ENCODE measurements around the gene R3HDML. TPM values are rescaled to one million over a fixed set of nuclear protein-coding genes. Genes with fewer than 3 reads are reported as not detected.
A peak's percentile ranks its signal among the peaks of the same experiment; 100 is the strongest.

R3HDML gene
- total and polyA plus RNA-seq, 2 of the 13 experiments (the other 11 are each of a cell fraction or from before 2014, with no cell fraction given), result not detected

DNA sequence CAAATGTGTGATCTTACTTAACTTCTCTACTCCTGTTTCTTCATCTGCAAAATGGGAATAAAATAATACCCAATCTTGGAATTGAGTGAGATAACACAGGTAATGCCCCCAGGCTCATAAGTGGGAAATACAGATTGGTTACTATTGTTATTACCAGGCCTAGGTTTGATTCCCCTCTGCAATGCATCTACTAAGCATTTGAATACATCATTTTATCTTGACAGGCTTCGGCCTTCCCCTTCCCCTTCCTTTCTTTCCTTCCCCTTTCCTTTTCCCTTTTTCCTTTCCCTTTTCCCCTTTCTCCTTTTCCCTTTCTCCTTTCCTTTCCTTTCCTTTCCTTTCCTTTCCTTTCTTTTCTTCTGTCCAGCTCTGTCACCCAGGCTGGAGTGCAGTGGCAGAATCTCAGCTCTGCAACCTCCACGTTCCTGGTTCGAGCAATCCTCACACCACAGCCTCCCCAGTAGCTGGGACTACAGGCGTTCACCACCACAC is 11.4 kb downstream of the R3HDML start:
- ChIA-PET POLR2A (no interaction called here), CTCF (ENCODE audit: low intra/inter-chr PET ratio, low total read pairs) (no interaction called here)
- peaks cover 54% of the 10 kb centered on the region for H3K4me1 ChIP-seq (ENCODE audit: insufficient read depth, low read length)
- 96% methylated on average over 4 of the region's 4 CpGs for WGBS (ENCODE audit: low lambda C conversion rate)
- no peak overlapping the region for H3K4me3 ChIP-seq (replicated peaks in 1 of 3; ENCODE audit: insufficient read depth in 1 of 3, low read depth in 2 of 3, low read length in 3 of 3)
- no TSS peak for BruUV-seq (replicated peaks)
- ATAC-seq (no peak), DNase-seq (ENCODE audit: low spot score) (no peak), FAIRE-seq (no peak)
- H3K27me3 ChIP-seq (ENCODE audit: control insufficient read depth in 1 of 2, insufficient read depth in 2 of 2, low read length in 2 of 2), result no peaks in the 10 kb centered on the region
- H2AFZ ChIP-seq (ENCODE audit: low read length), result no peak overlapping the region
- intact Hi-C loops (cut with micrococcal nuclease; ENCODE audit: unreplicated experiment), result no loop called here
- H3K79me2 ChIP-seq (ENCODE audit: insufficient read depth, low read length), result no peaks in the 10 kb centered on the region
- H3K9ac ChIP-seq (ENCODE audit: insufficient read depth, low read depth, low read length), result no peak overlapping the region
- in situ Hi-C loops (cut with HindIII; ENCODE audit: extremely low pct_ligation_motif_present, low pct_unique_long_range_greater_than_20kb), result no loop called here
- H3K9me3 ChIP-seq (ENCODE audit: low read length), result no peaks in the 10 kb centered on the region
- no peak overlapping the region for H3K27ac ChIP-seq (ENCODE audit: extremely low read length, insufficient read depth, low read length)
- no peaks in the 10 kb centered on the region for H3K36me3 ChIP-seq (replicated peaks in 1 of 2; ENCODE audit: control insufficient read depth in 1 of 2, insufficient read depth in 2 of 2, low read length in 2 of 2)
- no peak overlapping the region for H3K4me2 ChIP-seq (ENCODE audit: low read depth, low read length)
- no peaks in the 10 kb centered on the region for H4K20me1 ChIP-seq (ENCODE audit: insufficient read depth, low read length)
- no peak for TF ChIP-seq HNF4A (CRISPR knock-in tag; IDR thresholded peaks at IDR 0.05)
- no peak for TF ChIP-seq SMAD3 (CRISPR knock-in tag; IDR thresholded peaks at IDR 0.05)
- 0 out of 2 replicates have a peak, but pooled peaks have one; percentile 3 for TF ChIP-seq ZFY (CRISPR knock-in tag; IDR thresholded peaks at IDR 0.05)
- TF ChIP-seq FOXK2 (IDR thresholded peaks at IDR 0.05), result peak; percentile 24; the same call in 1 of the 2 replicates
- no peak for TF ChIP-seq IKZF4 (CRISPR knock-in tag; IDR thresholded peaks at IDR 0.05; ENCODE audit: borderline replicate concordance, low read depth, not compliant biosample characterization)
- peak; percentile 57 for TF ChIP-seq HNRNPK (IDR thresholded peaks at IDR 0.05; ENCODE audit: low read depth, low read length, poor library complexity, severe bottlenecking)
- no peak for TF ChIP-seq ZMYM2 (CRISPR knock-in tag; IDR thresholded peaks at IDR 0.05)
- peak; percentile 51 for TF ChIP-seq ZNF629 (CRISPR knock-in tag; conservative IDR thresholded peaks at IDR 0.05)
- no peak for TF ChIP-seq ZNF569 (CRISPR knock-in tag; IDR thresholded peaks at IDR 0.05; ENCODE audit: borderline replicate concordance)
- TF ChIP-seq, protein P1, sequence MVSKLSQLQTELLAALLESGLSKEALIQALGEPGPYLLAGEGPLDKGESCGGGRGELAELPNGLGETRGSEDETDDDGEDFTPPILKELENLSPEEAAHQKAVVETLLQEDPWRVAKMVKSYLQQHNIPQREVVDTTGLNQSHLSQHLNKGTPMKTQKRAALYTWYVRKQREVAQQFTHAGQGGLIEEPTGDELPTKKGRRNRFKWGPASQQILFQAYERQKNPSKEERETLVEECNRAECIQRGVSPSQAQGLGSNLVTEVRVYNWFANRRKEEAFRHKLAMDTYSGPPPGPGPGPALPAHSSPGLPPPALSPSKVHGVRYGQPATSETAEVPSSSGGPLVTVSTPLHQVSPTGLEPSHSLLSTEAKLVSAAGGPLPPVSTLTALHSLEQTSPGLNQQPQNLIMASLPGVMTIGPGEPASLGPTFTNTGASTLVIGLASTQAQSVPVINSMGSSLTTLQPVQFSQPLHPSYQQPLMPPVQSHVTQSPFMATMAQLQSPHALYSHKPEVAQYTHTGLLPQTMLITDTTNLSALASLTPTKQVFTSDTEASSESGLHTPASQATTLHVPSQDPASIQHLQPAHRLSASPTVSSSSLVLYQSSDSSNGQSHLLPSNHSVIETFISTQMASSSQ (IDR thresholded peaks at IDR 0.05; ENCODE audit: low read depth), result no peak
- TF ChIP-seq, protein P1 (CRISPR knock-in tag; IDR thresholded peaks at IDR 0.05; ENCODE audit: borderline replicate concordance), result no peak
- TF ChIP-seq, protein P2, sequence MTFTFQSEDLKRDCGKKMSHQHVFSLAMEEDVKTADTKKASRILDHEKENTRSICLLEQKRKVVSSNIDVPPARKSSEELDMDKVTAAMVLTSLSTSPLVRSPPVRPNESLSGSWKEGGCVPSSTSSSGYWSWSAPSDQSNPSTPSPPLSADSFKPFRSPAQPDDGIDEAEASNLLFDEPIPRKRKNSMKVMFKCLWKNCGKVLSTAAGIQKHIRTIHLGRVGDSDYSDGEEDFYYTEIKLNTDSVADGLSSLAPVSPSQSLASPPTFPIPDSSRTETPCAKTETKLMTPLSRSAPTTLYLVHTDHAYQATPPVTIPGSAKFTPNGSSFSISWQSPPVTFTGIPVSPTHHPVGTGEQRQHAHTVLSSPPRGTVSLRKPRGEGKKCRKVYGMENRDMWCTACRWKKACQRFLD (CRISPR knock-in tag; IDR thresholded peaks at IDR 0.05; ENCODE audit: borderline replicate concordance), result no peak
- TF ChIP-seq CHCHD3 (CRISPR knock-in tag; IDR thresholded peaks at IDR 0.05), result no peak
- no peak for TF ChIP-seq HNRNPLL (IDR thresholded peaks at IDR 0.05; ENCODE audit: low read depth, low read length, poor library complexity, severe bottlenecking)
- no peak for TF ChIP-seq ZNF432 (CRISPR knock-in tag; IDR thresholded peaks at IDR 0.05; ENCODE audit: borderline replicate concordance)
- no peak for TF ChIP-seq MEIS1 (CRISPR knock-in tag; IDR thresholded peaks at IDR 0.05; ENCODE audit: borderline replicate concordance)
- TF ChIP-seq U2AF1 (optimal IDR thresholded peaks at IDR 0.05; ENCODE audit: low read depth, low read length), result no peak
- no peak for TF ChIP-seq ZKSCAN5 (CRISPR knock-in tag; IDR thresholded peaks at IDR 0.05)
- TF ChIP-seq KLF11 (CRISPR knock-in tag; IDR thresholded peaks at IDR 0.05), result no peak
- TF ChIP-seq, protein P3, sequence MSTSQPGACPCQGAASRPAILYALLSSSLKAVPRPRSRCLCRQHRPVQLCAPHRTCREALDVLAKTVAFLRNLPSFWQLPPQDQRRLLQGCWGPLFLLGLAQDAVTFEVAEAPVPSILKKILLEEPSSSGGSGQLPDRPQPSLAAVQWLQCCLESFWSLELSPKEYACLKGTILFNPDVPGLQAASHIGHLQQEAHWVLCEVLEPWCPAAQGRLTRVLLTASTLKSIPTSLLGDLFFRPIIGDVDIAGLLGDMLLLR (CRISPR knock-in tag; IDR thresholded peaks at IDR 0.05), result no peak
- TF ChIP-seq ZNF354B (CRISPR knock-in tag; IDR thresholded peaks at IDR 0.05), result no peak
- no peak for TF ChIP-seq SRF (IDR thresholded peaks at IDR 0.05; ENCODE audit: low read depth, low read length)

Data from HepG2 (cell line).